Measurements from ENCODE around the gene DPP7.
"Not testable (repeated sequence)": the region's sequence is repeated elsewhere in the genome, so short reads cannot be mapped to it uniquely, and the experiment has no call there.

The DPP7 gene

DNA sequence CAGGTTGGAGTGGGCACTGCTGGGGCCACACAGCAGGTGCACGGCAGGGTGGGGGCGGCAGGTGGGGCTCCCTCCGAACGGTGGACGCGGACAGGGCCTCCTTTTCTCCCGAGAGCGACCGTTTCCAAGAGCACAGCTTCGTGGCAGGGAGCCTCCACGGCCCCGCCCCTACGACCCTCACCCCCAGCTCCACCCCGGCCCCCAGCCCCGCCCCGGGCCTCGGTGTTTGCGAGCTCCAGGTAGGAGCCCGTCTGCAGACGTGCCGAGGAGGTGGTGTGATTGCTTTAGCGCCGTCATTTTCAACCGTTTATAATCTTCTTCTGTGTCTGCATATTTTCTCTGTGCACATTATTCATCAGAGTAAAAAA lies 33.2 kb upstream of the DPP7 start:
- DNase-seq = no peak

DNA sequence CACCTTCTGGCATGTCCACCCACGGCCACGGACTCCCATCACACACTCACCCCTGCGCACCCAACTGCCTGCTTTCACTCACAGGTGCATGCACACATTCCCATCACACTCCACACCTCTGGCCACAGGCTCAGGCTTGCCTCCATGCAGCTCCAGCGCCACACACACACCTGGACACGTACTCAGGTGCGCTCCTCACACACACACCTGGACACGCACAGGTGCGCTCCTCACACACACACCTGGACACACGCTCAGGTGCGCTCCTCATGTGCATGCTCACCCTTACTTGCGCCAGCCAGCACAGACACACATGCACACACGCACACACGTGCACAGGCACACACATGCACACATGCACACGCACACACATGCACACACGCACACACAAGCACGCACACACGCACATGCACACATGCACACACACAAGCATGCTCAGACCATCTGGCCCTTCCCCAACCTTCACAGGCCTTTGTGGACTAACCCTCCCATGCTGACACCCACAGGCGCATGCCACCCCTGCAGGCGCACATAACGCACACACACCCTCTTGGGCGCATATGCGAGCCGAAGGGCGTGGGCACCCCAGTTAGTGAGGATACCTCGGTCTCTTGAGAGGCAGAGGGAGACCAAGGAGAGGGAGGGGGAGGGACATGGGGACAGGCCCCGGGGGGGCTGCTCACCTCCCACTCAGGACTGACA lies 32.7 kb upstream of the DPP7 start:
- DNase-seq = no peak

DNA sequence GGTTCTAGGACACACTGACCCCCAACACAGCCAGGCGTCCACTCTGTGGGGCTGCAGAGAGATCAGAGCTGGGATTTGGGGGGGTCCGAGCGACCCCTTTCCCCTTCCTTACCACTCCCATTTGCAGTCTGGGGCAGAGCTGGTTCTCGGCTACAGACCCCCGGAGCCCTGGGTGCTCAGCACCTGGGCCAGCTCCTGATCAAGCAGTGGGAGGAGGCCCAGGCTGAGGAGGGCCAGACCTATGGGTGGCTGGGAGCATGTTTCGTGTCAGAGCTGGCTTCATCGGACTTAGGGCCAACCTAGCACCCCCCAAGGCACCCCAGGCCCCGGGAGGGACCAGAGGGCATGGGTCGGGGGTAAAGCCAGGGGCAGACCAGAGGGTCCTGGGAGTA lies 32.0 kb upstream of the DPP7 start:
- no peak for DNase-seq

- DNase-seq = no peak
These were observed 31.4 kb upstream of the DPP7 start for GRCh38 chr9:137145731-137146526.

- DNase-seq = no peak
These were observed 28.9 kb upstream of the DPP7 start for GRCh38 chr9:137143459-137143858.

- DNase-seq = no peak
These were observed 27.7 kb upstream of the DPP7 start for GRCh38 chr9:137141976-137142936.

DNA sequence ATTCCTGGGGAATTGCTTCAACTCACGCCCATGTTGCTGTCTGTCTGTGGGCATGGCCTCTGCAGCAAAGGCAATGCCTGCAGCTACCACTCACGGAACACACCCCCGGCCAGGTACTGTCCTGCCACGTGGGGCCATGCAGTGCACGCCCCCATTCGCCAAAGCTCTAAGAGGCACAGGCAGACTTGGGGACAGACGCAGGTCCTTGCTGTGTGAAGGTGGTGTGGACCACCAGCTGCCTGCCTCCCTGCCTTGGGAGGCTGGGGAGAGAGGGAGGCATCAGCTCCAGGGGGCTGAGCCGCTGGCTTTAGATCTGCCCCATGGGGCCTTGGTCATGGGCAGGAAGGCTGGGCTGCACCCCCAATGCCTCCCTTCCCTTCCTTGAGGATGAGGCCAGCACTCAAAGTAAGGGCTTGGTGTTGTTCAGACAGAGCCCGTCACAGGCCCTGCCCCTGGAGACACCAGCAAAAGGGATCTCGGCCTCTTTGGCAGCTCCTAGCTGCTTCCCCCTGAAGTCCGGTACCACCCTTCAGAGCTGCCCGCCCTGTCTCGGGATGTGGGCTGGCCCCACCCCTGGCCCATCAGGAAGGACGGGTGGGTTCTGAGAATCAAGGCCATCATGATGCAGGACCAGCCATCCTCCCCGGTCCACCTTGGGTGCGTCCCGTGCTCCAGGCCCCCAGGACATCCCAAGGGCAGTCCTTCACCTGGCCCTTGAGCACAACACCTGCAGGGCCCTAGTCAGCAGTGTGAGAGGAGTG lies 26.7 kb upstream of the DPP7 start:
- DNase-seq = no peak

- no peak for DNase-seq
These were observed 25.8 kb upstream of the DPP7 start for GRCh38 chr9:137140151-137141012.

DNA sequence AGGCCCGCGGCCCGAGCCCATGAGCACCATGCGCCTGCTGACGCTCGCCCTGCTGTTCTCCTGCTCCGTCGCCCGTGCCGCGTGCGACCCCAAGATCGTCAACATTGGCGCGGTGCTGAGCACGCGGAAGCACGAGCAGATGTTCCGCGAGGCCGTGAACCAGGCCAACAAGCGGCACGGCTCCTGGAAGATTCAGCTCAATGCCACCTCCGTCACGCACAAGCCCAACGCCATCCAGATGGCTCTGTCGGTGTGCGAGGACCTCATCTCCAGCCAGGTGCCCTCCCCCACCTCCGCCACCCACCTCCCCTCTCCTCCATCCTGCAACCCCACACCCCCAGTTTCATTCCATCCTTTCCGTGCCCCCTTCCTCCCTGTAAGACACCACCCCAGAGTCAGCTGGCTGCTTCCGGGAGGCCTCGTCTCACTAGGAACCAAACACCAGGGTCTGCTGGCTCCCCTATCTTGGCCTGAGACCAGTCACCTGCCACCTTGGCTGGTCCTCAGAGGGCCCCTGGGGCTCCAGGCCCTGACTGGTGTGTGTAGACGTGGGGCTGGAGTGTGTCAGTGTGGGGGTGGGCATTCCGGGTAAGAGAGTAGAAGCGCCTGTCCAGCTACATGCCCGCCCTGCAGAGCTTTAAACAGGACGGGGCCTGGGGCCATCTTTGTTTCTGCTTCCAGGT lies 25.1 kb upstream of the DPP7 start:
- no peak for DNase-seq

- peak; percentile 6 to 27 for DNase-seq
These were observed 24.4 kb upstream of the DPP7 start, which contains the start of gene GRIN1 for GRCh38 chr9:137138722-137139467. Gene GRIN1 (plus strand): TSS chr9:137139154. CDS start chr9:137139487, 333 bp downstream.

- DNase-seq = no peak
These were observed 23.7 kb upstream of the DPP7 start for GRCh38 chr9:137138058-137138721.

GRCh38 chr9:137136881-137137607 lies 22.5 kb upstream of the DPP7 start:
- no peak for DNase-seq

GRCh38 chr9:137136261-137136880 lies 21.8 kb upstream of the DPP7 start:
- DNase-seq = no peak

GRCh38 chr9:137135154-137135553 lies 20.6 kb upstream of the DPP7 start:
- not testable (repeated sequence) for DNase-seq

- no peak for DNase-seq
These were observed 19.7 kb upstream of the DPP7 start for GRCh38 chr9:137134191-137134590.

- DNase-seq = no peak
These were observed 15.7 kb upstream of the DPP7 start for GRCh38 chr9:137130176-137130755.

DNA sequence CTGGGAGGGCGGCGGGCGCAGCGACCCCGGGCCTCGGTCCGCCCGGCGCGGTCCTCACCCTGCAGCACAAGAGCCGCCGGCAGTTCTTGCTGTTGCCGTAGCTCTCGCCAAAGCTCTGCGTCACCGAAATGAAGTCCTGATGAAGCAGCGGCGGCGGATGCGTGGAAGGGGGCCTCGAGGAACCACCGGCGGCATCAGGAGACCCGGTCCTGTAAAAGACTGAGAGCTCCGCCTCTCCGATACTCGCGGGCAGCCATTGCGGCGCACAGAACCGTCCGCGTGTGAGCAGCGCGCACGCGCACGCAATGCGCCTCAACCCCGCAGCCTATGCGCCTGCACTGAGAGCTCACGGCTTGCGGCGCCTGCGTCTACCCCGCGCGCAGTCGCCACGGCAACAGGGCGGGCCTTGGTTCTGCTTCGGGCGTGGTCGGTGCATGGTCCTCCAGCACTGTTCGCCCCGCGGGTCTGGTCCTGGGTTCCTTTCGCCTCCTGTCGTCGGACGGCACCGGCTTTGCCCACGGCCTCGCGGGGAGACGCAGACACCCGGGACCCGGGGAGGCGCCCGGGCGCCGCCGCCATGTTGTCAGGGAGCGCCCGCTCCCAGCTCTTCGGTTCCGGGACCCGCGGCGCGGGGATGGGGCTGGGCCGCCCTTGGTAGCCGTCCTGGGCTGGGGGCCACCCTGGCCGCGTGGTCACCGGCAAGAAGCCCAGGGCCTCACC lies 15.1 kb upstream of the DPP7 start:
- peak; percentile 89 to 92 for DNase-seq
